GM23338 (cell line): Measurements from ENCODE around the gene ERVV-1. TPM values are rescaled to one million over a fixed set of nuclear protein-coding genes. Genes with fewer than 3 reads are reported as not detected.
"Not testable (repeated sequence)": the region's sequence is repeated elsewhere in the genome, so short reads cannot be mapped to it uniquely, and the experiment has no call there.

Source experiments
- ATAC-seq: fragments of 200-7000 bp; cut with Tn5 transposase; 3 replicates; pipeline ENCODE4 v1.9.1; 2020
- DNase-seq: peaks from one replicate; pipeline ENCODE4 v3.0.0-alpha.2; 2015; ENCODE audit warnings: low spot score
- H2AFZ ChIP-seq: fragments of 200-600 bp; sonication (generic); 2 replicates; pipeline ENCODE4 v1.8.0; 2016; ENCODE audit warnings: antibody characterized with exemption, mild to moderate bottlenecking, moderate library complexity
- H3F3A ChIP-seq: fragments of 200-600 bp; sonication (generic); replicated peaks from 2 replicates; pipeline ENCODE4 v1.8.0; 2017; ENCODE audit warnings: antibody characterized with exemption, mixed run types, low read depth
- H3K27ac ChIP-seq: fragments of 200-600 bp; sonication (generic); 2 replicates; pipeline ENCODE4 v1.6.1; 2016; ENCODE audit warnings: low read depth
- H3K27me3 ChIP-seq: fragments of 200-600 bp; sonication (generic); 2 replicates; pipeline ENCODE4 v1.8.0; 2016; ENCODE audit warnings: mild to moderate bottlenecking, mixed run types, moderate library complexity; ENCODE audit not compliant: insufficient read depth
- H3K36me3 ChIP-seq: fragments of 200-600 bp; sonication (generic); 2 replicates; pipeline ENCODE4 v1.8.0; 2016; ENCODE audit warnings: mild to moderate bottlenecking; ENCODE audit not compliant: insufficient read depth
- H3K4me1 ChIP-seq: fragments of 200-600 bp; sonication (generic); 2 replicates; pipeline ENCODE4 v1.8.0; 2016; ENCODE audit warnings: mild to moderate bottlenecking, moderate library complexity; ENCODE audit not compliant: insufficient read depth
- H3K4me2 ChIP-seq: fragments of 200-600 bp; sonication (generic); 2 replicates; pipeline ENCODE4 v1.7.1; 2017; ENCODE audit warnings: mixed run types
- H3K4me3 ChIP-seq: fragments of 200-600 bp; sonication (generic); 2 replicates; pipeline ENCODE4 v1.6.1; 2016; ENCODE audit warnings: mixed run types
- H3K79me2 ChIP-seq: fragments of 200-600 bp; sonication (generic); replicated peaks from 2 replicates; pipeline ENCODE4 v1.8.0; 2017; ENCODE audit warnings: mild to moderate bottlenecking; ENCODE audit not compliant: insufficient read depth
- H3K9me2 ChIP-seq: fragments of 200-600 bp; sonication (generic); 2 replicates; pipeline ENCODE4 v1.8.0; 2017; ENCODE audit not compliant: insufficient read depth
- H4K20me1 ChIP-seq: fragments of 200-600 bp; sonication (generic); replicated peaks from 2 replicates; pipeline ENCODE4 v1.8.0; 2017; ENCODE audit warnings: mild to moderate bottlenecking; ENCODE audit not compliant: insufficient read depth
- H3K27ac Mint-ChIP-seq: 2 replicates; pipeline ENCODE4 v1.8.0; 2020; ENCODE audit warnings: inconsistent platforms, mild to moderate bottlenecking, moderate library complexity, mixed read lengths
- H3K27me3 Mint-ChIP-seq: 3 replicates; pipeline ENCODE4 v1.8.0; 2022; ENCODE audit warnings: low read depth, mild to moderate bottlenecking, moderate library complexity, mixed read lengths, inconsistent platforms; ENCODE audit not compliant: insufficient read depth, poor library complexity
- H3K36me3 Mint-ChIP-seq: 3 replicates; pipeline ENCODE4 v1.8.0; 2021; ENCODE audit warnings: low read depth, mild to moderate bottlenecking, inconsistent platforms, moderate library complexity, mixed read lengths
- H3K4me1 Mint-ChIP-seq: 3 replicates; pipeline ENCODE4 v1.8.0; 2020; ENCODE audit warnings: mild to moderate bottlenecking, inconsistent platforms, mixed read lengths
- H3K4me3 Mint-ChIP-seq: 3 replicates; pipeline ENCODE4 v1.8.0; 2021; ENCODE audit warnings: moderate library complexity, mild to moderate bottlenecking, inconsistent platforms, mixed read lengths
- H3K9me3 Mint-ChIP-seq: 3 replicates; pipeline ENCODE4 v1.8.0; 2020; ENCODE audit warnings: moderate library complexity, mild to moderate bottlenecking, inconsistent platforms, mixed read lengths
- CREB1 ChIP-seq: fragments of 250-450 bp; sonication (Bioruptor Pico); IDR thresholded peaks from 2 replicates; pipeline ENCODE4 v1.5.0; 2020; ENCODE audit warnings: low read depth, mild to moderate bottlenecking, moderate library complexity
- EZH2 ChIP-seq: fragments of 200-600 bp; sonication (generic); IDR thresholded peaks from one replicate; pipeline ENCODE4 v1.8.0; 2017; ENCODE audit warnings: antibody characterized with exemption, mild to moderate bottlenecking, low read depth; ENCODE audit not compliant: unreplicated experiment
- EZH2phosphoT487 ChIP-seq: fragments of 200-600 bp; sonication (generic); IDR thresholded peaks from one replicate; pipeline ENCODE4 v1.8.1; 2018; ENCODE audit warnings: antibody characterized with exemption; ENCODE audit not compliant: unreplicated experiment
- JUNB ChIP-seq: IDR thresholded peaks from one replicate; pipeline ENCODE4 v1.6.1; 2016; ENCODE audit warnings: antibody characterized with exemption; ENCODE audit not compliant: unreplicated experiment
- NANOG ChIP-seq: IDR thresholded peaks from 2 replicates; pipeline ENCODE4 v1.6.1; 2016; ENCODE audit warnings: antibody characterized with exemption, borderline replicate concordance
- POLR2AphosphoS5 ChIP-seq: IDR thresholded peaks from 2 replicates; pipeline ENCODE4 v1.6.1; 2016; ENCODE audit warnings: antibody characterized with exemption, low read depth
- STAT1 ChIP-seq: IDR thresholded peaks from one replicate; pipeline ENCODE4 v1.6.1; 2016; ENCODE audit warnings: antibody characterized with exemption; ENCODE audit not compliant: unreplicated experiment
- ZNF114 ChIP-seq: fragments of 250-450 bp; sonication (Bioruptor Pico); IDR thresholded peaks from 2 replicates; pipeline ENCODE4 v1.5.0; 2020; ENCODE audit warnings: mild to moderate bottlenecking, moderate library complexity
- ZNF331 ChIP-seq: fragments of 250-450 bp; sonication (Bioruptor Pico); IDR thresholded peaks from 2 replicates; pipeline ENCODE4 v1.5.0; 2020; ENCODE audit warnings: low read depth, mild to moderate bottlenecking, moderate library complexity
- polyA plus RNA-seq: library from polyadenylated mRNA; unstranded; fragments of >200 nt; fragmentation: Nextera tagmentation; extraction: Ambion mirVana; gene quantifications from 2 replicates; pipeline ENCODE4 v1.2.1, GENCODE V29; 2016
- total RNA-seq: library from RNA; depleted of rRNA; stranded (reverse); fragments of >200 nt; shearing (Covaris generic); gene quantifications from 2 replicates; pipeline ENCODE4 v1.2.3, GENCODE V29; 2014
- TF ChIP-seq, protein P1 (sequence below), 2 experiments: fragments of 200-600 bp in 1 of 2; sonication (generic) in 1 of 2; conservative IDR thresholded peaks; 2 replicates each; pipeline versions ENCODE4 v1.5.1 to v1.6.1; 2016 to 2017; ENCODE audit warnings: antibody characterized with exemption in 2 of 2, low read depth in 2 of 2, mild to moderate bottlenecking in 2 of 2, moderate library complexity in 1 of 2
- TF ChIP-seq, protein P2 (sequence below): IDR thresholded peaks from one replicate; pipeline ENCODE4 v1.6.1; 2018; ENCODE audit warnings: antibody characterized with exemption; ENCODE audit not compliant: unreplicated experiment

Gene ERVV-1
- total and polyA plus RNA-seq, 2 experiments from 2014 or later: 0.21 to 0.23 TPM

DNA sequence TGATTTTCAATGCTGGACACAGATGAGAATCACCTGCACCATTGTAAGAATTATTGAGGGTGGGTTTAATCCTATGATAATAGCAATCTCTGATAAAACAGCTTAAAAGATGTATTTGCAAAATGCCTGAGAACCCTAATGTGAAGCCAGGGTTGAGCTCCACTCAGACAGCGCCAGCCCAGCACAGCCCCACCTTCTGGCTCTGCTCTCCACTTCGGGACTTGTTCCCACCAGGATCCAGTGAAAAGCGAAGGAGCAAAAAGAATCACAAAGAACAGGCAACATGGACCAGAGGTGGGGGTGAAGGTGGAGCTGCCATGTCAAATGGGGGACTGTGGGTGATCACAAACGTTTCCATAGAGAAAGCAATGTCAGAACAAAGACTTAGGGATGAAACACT is 32.4 kb upstream of the ERVV-1 start:
- Histone ChIP-seq H3K27ac (no peak overlapping the region), H3F3A (no peaks in the 10 kb centered on the region), H3K4me1 (no peaks in the 10 kb centered on the region), H3K79me2 (no peaks in the 10 kb centered on the region), H2AFZ (no peak overlapping the region), H3K36me3 (no peaks in the 10 kb centered on the region), H4K20me1 (no peaks in the 10 kb centered on the region), H3K4me3 (no peak overlapping the region), H3K27me3 (no peaks in the 10 kb centered on the region), H3K9me2 (no peaks in the 10 kb centered on the region; the same call in 1 of the 2 replicates), H3K4me2 (no peak overlapping the region)
- no peak overlapping the region for H3K4me3 Mint-ChIP-seq
- DNase-seq (peak; percentile 34), ATAC-seq (peak; percentile 66)
- peaks cover 5% of the 10 kb centered on the region for H3K27me3 Mint-ChIP-seq
- peaks cover 4% of the 10 kb centered on the region; the same call in 1 of the 3 replicates for H3K9me3 Mint-ChIP-seq
- TF ChIP-seq EZH2: no peak
- TF ChIP-seq EZH2phosphoT487: no peak
- TF ChIP-seq, protein P1, sequence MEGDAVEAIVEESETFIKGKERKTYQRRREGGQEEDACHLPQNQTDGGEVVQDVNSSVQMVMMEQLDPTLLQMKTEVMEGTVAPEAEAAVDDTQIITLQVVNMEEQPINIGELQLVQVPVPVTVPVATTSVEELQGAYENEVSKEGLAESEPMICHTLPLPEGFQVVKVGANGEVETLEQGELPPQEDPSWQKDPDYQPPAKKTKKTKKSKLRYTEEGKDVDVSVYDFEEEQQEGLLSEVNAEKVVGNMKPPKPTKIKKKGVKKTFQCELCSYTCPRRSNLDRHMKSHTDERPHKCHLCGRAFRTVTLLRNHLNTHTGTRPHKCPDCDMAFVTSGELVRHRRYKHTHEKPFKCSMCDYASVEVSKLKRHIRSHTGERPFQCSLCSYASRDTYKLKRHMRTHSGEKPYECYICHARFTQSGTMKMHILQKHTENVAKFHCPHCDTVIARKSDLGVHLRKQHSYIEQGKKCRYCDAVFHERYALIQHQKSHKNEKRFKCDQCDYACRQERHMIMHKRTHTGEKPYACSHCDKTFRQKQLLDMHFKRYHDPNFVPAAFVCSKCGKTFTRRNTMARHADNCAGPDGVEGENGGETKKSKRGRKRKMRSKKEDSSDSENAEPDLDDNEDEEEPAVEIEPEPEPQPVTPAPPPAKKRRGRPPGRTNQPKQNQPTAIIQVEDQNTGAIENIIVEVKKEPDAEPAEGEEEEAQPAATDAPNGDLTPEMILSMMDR (conservative IDR thresholded peaks at IDR 0.05; ENCODE audit: low read depth in 2 of 2): peak in 1 of 2 experiments; percentile 42; a peak in 2 of 4 replicates
- no peak for TF ChIP-seq ZNF331 (CRISPR knock-in tag)
- TF ChIP-seq POLR2AphosphoS5: no peak
- TF ChIP-seq CREB1: no peak
- peaks cover 7% of the 10 kb centered on the region; the same call in 1 of the 3 replicates for H3K36me3 Mint-ChIP-seq
- H3K4me1 Mint-ChIP-seq: no peaks in the 10 kb centered on the region; the same call in 2 of the 3 replicates
- H3K27ac Mint-ChIP-seq: no peak overlapping the region

DNA sequence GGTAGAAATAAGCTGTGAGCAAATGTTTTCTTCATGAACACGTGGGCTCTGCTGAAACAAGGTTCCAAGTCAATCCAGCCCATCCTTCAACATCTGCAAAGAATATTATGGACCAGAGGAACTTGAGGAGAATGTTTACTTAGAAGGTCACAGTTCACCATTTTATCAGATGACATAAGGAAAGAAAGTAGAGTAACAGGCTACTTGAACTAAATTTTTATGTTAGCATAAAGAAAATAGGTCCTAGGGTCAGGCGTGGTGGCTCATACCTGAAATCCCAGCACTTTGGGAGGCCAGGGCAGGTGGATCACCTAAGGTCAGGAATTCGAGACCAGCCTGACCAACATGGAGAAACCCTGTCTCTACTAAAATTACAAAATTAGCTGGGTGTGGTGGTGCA is 30.6 kb upstream of the ERVV-1 start:
- H3F3A ChIP-seq, H2AFZ ChIP-seq, H3K4me1 Mint-ChIP-seq, H4K20me1 ChIP-seq, ATAC-seq, H3K36me3 ChIP-seq, H3K27ac ChIP-seq, DNase-seq, H3K27me3 ChIP-seq, H3K4me1 ChIP-seq, H3K4me3 ChIP-seq, H3K9me2 ChIP-seq, H3K27ac Mint-ChIP-seq, H3K9me3 Mint-ChIP-seq, H3K4me3 Mint-ChIP-seq, H3K79me2 ChIP-seq, H3K4me2 ChIP-seq, H3K27me3 Mint-ChIP-seq: not testable (repeated sequence)
- peaks cover 12% of the 10 kb centered on the region; the same call in 2 of the 3 replicates for H3K36me3 Mint-ChIP-seq

DNA sequence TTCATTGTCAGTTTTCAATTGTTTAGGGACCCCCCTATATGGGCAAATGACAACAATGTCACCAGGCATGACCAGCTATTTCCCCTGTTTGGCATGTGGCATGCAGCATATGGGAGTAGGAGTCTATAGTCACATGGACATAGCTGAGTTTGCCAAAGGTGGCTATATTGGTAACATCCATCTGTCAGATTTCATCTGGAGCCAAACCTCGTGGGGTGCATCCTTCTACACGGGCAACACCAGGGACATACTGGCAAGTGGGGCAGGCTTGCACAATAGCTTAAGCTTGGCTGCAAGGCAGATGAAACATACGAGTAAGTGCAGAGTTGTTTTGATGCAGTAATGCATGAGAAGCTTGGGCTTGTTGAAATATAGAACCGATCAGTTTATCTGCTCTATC is 26.5 kb upstream of the ERVV-1 start:
- peaks cover 12% of the 10 kb centered on the region; the same call in 2 of the 3 replicates for H3K36me3 Mint-ChIP-seq
- Histone ChIP-seq H3K4me1 (0 out of 2 replicates have a peak, but pooled peaks cover under 1% of the 10 kb centered on the region), H3K4me2 (no peak overlapping the region), H3K27me3 (peaks cover 22% of the 10 kb centered on the region), H3K4me3 (no peak overlapping the region), H3K79me2 (no peaks in the 10 kb centered on the region), H4K20me1 (no peaks in the 10 kb centered on the region), H3K27ac (no peak overlapping the region), H3K9me2 (no peaks in the 10 kb centered on the region; the same call in 1 of the 2 replicates), H3F3A (no peaks in the 10 kb centered on the region), H3K36me3 (no peaks in the 10 kb centered on the region), H2AFZ (no peak overlapping the region)
- H3K4me1 Mint-ChIP-seq: peaks cover 4% of the 10 kb centered on the region
- H3K27me3 Mint-ChIP-seq: peaks cover 13% of the 10 kb centered on the region
- H3K27ac Mint-ChIP-seq: no peak overlapping the region
- no peak overlapping the region for H3K4me3 Mint-ChIP-seq
- ATAC-seq (no peak), DNase-seq (no peak)
- H3K9me3 Mint-ChIP-seq: peaks cover 6% of the 10 kb centered on the region; the same call in 1 of the 3 replicates
- no peak for TF ChIP-seq ZNF114 (CRISPR knock-in tag)
- TF ChIP-seq, protein P2, sequence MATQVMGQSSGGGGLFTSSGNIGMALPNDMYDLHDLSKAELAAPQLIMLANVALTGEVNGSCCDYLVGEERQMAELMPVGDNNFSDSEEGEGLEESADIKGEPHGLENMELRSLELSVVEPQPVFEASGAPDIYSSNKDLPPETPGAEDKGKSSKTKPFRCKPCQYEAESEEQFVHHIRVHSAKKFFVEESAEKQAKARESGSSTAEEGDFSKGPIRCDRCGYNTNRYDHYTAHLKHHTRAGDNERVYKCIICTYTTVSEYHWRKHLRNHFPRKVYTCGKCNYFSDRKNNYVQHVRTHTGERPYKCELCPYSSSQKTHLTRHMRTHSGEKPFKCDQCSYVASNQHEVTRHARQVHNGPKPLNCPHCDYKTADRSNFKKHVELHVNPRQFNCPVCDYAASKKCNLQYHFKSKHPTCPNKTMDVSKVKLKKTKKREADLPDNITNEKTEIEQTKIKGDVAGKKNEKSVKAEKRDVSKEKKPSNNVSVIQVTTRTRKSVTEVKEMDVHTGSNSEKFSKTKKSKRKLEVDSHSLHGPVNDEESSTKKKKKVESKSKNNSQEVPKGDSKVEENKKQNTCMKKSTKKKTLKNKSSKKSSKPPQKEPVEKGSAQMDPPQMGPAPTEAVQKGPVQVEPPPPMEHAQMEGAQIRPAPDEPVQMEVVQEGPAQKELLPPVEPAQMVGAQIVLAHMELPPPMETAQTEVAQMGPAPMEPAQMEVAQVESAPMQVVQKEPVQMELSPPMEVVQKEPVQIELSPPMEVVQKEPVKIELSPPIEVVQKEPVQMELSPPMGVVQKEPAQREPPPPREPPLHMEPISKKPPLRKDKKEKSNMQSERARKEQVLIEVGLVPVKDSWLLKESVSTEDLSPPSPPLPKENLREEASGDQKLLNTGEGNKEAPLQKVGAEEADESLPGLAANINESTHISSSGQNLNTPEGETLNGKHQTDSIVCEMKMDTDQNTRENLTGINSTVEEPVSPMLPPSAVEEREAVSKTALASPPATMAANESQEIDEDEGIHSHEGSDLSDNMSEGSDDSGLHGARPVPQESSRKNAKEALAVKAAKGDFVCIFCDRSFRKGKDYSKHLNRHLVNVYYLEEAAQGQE: no peak
- no peak for TF ChIP-seq POLR2AphosphoS5
- TF ChIP-seq NANOG: no peak
- TF ChIP-seq EZH2phosphoT487: no peak
- TF ChIP-seq STAT1: no peak
- TF ChIP-seq, protein P1 (conservative IDR thresholded peaks at IDR 0.05; ENCODE audit: low read depth in 2 of 2): no peak
- TF ChIP-seq JUNB: no peak
